HUDEP-2 (cell line): Measurements from ENCODE around the gene IGF2R.
"Not testable (repeated sequence)": the region's sequence is repeated elsewhere in the genome, so short reads cannot be mapped to it uniquely, and the experiment has no call there.

ENCODE experiments used
- DNase-seq, 76 experiments: peaks; one replicate each; lab custom pipeline; 2025; ENCODE audit not compliant: unreplicated experiment in 76 of 76; lab: John Stamatoyannopoulos, UW

The IGF2R gene

DNA sequence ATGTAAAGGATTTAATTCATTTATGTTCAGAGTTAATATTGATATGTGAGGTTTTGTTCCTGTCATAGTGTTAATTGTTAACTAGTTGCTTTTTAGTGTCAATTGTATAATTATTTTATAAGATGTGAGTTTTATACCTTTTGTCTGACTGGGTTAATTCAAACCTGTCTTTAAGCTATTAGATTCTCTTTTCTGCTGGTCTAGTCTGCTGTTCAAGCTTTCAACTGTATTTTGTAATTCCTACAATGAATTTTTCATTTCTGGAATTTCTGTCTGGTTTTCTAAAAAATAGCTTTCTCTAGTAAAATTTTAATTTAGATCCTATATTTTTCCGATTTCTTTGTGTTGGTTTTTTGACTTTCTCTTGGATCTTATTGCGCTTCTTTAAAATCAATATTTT, 26.5 kb downstream of the IGF2R start:
- no peak for DNase-seq

DNA sequence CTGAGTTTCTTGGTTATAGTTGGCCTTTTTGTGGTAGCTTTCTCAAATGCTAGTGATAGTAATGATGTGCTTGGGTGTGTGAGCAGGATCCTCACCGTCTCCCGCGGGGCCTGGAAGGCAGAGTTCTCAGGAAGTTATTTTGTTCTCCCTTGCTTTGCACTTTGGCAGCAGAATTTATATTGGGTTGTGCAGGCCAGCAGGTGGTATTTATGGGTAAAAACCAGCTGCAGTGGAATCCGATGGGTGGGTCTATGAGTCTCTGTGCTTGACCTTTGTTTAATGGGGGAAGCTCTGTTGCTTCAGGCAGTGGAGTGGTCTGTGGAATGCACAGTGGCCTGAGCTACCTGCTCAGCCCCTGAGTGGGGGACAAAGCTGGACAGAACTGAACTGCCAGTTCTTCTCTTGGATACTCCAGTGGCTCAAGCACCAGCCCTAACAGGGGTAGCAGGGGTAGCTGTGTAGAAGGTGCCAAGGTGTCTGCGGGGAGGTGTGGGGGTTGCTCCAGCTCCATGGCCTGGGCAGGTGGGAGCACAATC, 27.3 kb downstream of the IGF2R start:
- no peak for DNase-seq

DNA sequence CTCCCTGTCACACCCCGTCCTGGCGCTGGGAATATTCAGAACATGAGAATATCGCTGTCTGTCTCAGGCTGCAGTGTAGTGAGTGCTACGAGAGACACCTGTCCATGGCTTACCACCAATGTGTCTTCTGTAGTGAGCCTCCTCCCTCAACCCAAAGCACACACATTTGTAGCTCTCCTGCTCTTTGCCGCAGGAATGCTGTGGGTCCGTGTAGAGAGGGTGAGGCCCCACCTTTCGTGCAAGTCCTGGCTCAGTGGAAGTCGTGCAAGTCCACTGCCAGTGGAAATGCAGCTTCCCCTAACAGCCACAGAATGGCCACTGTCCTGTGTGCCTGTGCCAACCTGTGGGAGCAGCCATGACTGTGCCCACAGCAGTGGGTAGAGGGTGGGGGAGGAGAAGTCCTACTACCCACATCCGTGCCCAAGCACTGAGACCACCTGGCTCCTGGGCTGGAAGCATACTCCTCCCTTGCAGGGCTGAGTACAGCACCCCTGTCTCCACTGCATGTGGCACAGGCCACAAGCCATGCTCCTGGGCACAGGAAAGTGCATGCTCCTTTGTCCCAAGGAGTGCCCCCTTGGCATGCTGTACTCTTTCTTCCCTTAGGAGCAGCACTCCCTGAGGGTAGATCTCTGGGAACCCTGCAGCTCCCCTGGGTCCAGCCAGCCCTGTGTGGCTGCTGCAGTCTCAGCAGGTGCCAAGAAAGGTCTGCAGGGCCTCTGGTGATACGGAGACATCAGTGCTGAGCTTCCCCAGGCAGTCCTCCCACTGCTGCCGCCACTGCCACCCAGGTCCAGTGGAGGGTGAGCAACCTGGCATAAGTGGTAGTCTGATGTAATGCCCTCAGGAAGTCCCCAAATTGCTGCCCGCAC, 28.0 kb downstream of the IGF2R start:
- no peak for DNase-seq

DNA sequence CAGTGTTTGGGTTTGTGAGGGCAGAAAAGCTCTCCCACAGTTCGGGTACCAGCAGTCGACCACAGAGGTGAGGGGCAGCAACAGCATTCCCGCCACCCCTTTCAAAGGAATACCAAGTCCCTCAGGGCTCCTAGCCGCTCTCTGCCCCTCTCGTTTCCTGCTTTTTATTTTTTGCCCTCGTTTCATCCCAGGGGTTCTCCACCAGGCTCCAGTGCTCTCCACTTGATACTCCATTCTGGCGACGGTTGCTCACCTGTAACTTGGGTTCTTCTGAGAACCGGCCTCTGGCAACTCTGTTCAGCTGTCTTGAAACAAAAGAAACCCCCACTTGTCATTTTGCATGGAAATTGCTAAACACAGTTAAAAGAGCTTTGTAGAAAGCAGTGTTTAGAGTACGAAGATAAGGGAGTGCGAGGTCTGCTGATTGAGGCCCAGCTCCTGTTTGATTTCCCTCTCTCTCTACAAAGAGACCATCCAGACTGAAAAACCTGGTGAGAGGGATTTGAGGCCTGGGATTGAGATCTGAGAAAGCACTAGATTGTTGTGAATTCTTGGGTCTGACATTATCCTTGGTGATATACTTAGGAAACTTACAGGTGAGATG, 28.7 kb downstream of the IGF2R start:
- no peak for DNase-seq

GRCh38 chr6:159998538-159998937, 29.7 kb downstream of the IGF2R start:
- DNase-seq, result no peak

GRCh38 chr6:159999240-159999671, 30.4 kb downstream of the IGF2R start:
- DNase-seq, result no peak

DNA sequence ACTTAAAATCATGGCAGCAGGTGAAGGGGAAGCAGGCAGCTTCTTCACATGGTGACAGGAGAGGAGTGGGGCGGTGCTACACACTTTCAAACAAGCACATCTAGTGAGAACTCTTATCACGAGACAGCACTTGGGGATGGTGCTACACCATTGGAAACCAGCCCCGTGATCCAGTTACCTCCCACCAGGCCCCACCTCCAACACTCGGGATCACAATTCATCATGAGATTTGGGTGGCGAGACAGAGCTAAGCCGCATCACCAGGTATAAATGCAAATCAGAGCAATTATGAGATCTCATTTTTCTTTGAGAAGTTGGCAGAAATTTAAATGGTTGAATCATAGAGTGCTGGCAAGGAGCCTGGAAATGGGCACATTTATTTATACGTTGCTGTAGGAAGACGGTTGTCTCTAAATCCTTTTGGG, 31.4 kb downstream of the IGF2R start:
- DNase-seq, result peak in 50 of 76 experiments; percentile 12 to 82 (median 48)

DNA sequence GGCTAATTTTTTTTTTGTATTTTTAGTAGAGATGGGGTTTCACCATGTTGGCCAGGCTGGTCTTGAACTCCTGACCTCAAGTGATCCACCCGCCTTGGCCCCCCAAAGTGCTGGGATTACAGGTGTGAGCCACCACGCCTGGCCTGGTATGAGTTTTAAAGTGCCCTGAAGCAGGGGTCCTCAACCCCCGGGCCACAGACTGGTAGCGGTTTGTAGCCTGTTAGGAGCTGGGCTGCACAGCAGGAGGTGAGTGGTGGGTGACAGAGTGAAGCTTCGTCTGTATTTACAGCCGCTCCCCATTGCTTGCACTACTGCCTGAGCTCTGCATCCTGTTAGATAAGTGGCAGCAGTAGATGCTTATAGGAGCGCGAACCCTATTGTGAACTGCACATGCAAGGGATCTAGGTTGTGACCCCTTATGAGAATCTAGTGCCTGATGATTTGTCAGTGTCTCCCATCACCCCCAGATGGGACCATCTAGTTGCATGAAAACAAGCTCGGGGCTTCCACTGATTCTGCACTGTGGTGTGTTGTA, 32.1 kb downstream of the IGF2R start:
- not testable (repeated sequence) for DNase-seq

DNA sequence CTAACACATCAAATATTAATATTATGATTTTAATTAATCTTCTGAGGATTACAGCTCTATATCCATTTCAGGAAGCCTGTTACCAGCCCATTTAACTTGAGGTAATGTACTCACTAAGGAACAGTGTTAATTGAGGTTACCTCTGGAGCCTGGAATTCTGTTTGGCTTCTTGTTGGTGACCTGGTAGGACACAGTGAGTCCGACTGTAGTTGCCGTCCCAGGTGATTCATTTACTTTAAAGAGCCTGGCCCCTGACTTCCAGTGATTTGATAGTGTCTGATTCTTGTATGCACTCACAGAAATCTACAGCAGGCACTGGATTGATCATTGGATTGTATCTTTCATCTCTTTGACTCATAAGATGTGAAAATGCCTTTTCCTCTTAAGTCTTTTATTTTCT, 34.0 kb downstream of the IGF2R start:
- no peak for DNase-seq

DNA sequence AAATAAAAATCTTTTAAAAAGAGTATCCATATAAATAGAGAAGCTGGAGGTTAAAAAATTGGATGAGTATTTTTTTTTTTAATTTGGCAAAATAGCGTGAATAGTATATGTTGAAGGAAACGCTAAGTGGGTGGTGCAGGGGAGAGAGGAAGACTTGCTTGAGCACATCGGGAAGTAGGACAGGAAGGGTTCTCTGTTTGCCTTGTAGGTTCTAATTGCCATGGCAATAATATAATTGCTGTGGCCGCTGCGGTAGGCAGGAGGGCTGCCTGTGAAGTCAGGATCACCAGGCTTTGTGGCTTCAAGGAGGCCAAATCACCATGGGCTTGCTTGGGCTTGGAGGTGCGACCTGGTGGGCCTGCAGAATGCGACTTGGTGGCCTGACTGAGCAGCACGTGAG, 35.1 kb downstream of the IGF2R start:
- DNase-seq, result no peak

GRCh38 chr6:160004419-160005175, 35.7 kb downstream of the IGF2R start:
- DNase-seq, result no peak

GRCh38 chr6:160005211-160005610, 36.3 kb downstream of the IGF2R start:
- no peak for DNase-seq

DNA sequence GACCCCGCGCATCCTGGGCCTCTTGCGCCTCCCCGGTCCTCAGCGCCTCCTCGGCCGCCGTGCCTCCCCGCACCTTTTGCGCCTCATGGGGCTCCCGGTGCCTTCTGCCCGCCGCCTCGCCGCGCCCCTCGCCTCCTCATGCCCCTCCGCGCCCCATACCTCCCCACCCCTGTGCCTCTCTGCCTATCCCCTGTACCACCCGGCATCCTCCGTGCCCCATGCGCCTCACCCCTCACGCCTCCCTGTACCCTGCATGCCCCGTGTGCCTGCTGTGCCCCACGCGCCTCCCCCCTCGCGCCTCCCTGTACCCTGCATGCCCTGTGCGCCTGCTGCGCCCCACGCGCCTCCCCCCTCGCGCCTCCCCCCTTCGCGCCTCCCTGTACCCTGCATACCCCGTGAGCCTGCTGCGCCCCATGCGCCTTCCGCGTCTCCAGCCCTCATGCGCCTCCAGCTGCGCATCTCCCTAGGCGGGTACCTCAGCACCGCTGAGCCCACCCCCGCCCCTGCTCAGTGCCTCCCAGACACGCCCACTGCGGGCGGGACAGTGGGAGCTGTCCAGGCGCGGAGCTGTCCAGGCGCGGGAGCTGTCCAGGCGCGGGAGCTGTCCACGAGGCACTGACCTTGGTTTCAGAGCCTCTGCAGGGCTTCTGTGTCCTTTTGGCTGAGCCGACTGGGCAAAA, 37.1 kb downstream of the IGF2R start:
- no peak for DNase-seq

GRCh38 chr6:160007145-160007544, 38.3 kb downstream of the IGF2R start:
- DNase-seq, result no peak

- DNase-seq, result no peak
Measured at GRCh38 chr6:160007611-160008010, 38.7 kb downstream of the IGF2R start.

DNA sequence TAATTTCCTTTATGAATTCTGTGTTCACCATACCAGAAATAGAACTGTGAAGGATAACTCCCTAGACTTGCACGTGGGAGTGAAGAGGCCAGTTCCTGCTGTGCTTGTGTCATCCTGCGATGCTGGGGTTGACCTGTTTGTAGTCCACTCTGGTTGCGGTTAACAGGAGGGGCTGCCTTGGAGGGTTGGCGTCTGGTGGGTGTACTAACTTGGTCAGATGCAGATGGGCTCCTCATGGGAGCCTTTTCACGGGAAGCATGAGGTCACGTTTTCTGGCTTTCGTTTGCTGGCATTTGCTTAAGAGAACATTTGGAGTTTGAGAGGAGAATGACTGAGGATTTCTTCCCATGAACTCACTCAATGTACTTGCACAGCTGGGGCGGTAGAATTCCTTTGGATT, 41.2 kb downstream of the IGF2R start:
- DNase-seq, result no peak

DNA sequence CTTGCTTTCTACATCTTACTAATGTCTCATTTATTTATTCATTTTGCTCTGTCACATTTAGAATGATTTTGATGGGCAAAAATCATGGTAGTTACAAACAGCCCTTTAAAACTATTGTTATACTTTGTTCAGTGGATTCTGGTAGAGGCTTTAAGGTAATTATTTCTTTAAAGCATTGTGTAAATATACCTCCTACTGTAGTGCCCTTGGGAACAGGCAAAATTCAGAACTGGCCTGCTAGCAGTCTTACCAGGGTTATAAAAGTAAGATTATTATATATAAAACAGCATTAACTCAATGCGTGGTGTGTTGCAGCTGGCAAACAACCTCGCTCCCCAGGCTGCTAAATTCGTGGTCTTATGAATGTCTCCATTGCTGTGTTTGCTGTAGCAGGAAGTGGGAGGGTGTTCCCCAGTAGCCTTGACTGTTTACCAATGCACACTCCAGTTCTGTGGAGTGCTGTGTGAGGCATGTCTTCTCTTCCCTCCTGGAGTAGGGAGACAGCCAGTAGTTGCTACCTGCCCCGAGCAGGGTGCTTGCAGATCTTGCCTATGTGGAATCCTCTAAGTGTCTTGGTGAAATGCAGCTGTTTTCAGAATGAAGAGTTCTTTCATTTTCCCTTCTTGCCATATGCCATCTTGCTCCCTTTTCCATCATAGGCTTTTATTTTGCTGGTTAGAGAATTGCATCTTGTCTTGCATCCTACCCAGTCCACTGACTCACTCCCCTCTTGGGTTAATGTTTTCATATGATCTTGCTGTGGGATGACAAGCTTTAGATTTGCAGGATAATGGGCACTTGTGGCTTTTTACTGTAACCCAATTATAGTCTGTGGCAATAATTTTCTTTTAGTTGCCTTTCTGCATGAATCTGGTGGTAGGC, 45.3 kb downstream of the IGF2R start:
- no peak for DNase-seq

DNA sequence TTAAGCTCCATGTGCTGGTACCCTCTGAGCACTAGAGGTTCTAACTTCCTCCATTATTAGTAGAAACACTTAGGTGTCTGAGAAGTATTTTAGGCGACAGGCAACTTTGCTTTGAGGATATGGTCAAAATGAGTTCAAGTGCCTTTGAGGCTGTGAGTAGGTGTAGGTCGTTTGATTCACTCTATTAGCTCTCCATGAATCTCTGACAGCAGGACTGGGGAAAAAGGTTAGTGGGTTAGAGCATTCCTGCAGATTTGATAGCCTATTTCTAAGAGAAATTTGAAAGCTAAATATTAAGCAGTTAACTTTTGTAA, 45.9 kb downstream of the IGF2R start:
- no peak for DNase-seq

DNA sequence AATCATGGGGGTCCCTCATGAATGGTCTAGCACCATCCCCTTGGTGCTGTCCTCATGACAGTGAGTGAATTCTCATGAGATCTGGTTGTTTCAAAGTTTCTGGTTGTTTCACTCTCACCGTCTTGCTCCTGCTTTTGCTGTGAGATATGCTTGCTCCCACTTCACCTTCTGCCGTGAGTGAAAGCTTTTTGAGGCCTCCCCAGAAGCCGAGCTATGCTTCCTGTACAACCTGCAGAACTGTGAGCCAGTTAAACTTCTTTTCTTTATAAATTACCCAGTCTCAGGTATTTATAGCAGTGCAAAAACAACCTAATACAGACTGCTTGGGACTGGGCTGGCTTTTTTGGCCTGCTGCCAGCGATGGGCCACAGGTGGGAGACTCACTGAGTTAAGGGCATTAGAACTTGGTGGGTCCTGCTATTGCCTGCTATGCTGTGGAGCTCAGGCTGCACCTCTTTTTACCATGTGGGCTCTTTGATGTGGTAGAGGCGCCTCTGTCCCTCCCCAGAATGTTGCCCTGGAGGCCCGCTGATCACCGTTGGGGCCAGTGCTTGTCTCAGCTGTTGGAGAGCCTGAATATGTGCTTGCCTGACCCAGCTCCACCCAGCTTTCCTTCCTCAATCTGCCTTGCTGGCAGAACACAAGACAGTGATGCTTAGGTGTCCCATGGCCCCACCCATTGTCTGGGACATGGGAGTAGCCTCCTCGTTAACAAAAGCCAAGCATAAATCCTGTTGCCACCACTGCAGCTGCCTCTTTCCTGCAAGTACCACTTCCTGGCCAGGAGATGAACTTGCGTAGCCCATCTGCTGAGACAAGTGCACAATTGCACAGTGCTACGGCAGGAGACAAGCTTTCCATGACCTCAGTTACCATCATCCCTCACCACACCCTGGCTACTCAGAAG, 47.1 kb downstream of the IGF2R start:
- no peak for DNase-seq
